Parathyroid adenoma (tissue), 2 donors: ENCODE results near the gene CYB561D1.
A peak's percentile ranks its signal among the peaks of the same experiment; 100 is the strongest.

Source experiments
- H2AFZ ChIP-seq: fragments of 300-600 bp; sonication (generic); one replicate; pipeline ENCODE4 v1.7.0; 2017; ENCODE audit warnings: antibody characterized with exemption, mild to moderate bottlenecking
- H3K27ac ChIP-seq: fragments of 300-600 bp; sonication (generic); one replicate; pipeline ENCODE4 v1.7.0; 2017
- H3K27me3 ChIP-seq: fragments of 300-600 bp; sonication (generic); one replicate; pipeline ENCODE4 v1.7.0; 2017; ENCODE audit warnings: low read length; ENCODE audit not compliant: control insufficient read depth, insufficient read depth
- H3K36me3 ChIP-seq: fragments of 300-600 bp; sonication (generic); one replicate; pipeline ENCODE4 v1.7.0; 2017; ENCODE audit warnings: low read length; ENCODE audit not compliant: control insufficient read depth, insufficient read depth
- H3K4me1 ChIP-seq: fragments of 300-600 bp; sonication (generic); one replicate; pipeline ENCODE4 v1.7.0; 2017; ENCODE audit warnings: control low read depth
- H3K4me2 ChIP-seq: fragments of 300-600 bp; sonication (generic); one replicate; pipeline ENCODE4 v1.7.0; 2017; ENCODE audit warnings: low read length
- H3K4me3 ChIP-seq: fragments of 300-600 bp; sonication (generic); one replicate; pipeline ENCODE4 v1.7.0; 2017; ENCODE audit warnings: low read depth, low read length
- H3K79me2 ChIP-seq: fragments of 300-600 bp; sonication (generic); one replicate; pipeline ENCODE4 v1.7.0; 2017; ENCODE audit warnings: control low read depth
- H3K9ac ChIP-seq: fragments of 300-600 bp; sonication (generic); one replicate; pipeline ENCODE4 v1.7.0; 2017; ENCODE audit warnings: mild to moderate bottlenecking
- H3K9me3 ChIP-seq: fragments of 300-600 bp; sonication (generic); one replicate; pipeline ENCODE4 v1.7.0; 2017; ENCODE audit warnings: low read length; ENCODE audit not compliant: control insufficient read depth
- TF ChIP-seq, protein P1 (sequence below): fragments of 300-600 bp; sonication (generic); IDR thresholded peaks from one replicate; pipeline ENCODE4 v1.7.0; 2017; ENCODE audit warnings: antibody characterized with exemption, mild to moderate bottlenecking
- donor health status: primary hyperparathyroidism.

The CYB561D1 gene

DNA sequence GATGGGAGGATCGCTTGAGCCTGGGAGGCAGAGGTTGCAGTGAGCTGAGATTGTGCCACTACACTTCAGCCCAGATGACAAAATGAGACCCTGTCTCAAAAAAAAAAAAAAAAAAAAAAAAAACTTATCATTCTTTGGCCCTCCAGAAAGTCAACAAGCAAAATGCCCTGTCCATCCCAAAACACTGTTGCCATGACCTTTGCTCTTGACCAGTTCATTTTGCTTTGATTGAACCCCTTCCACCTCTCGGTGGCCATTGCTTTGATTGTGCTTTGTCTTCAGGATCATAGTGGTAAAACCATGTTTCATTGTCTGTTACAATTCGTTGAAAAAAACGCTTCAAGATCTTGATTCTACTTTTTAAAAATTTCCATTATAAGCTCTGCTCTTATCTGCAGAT is 36.1 kb upstream of the CYB561D1 start:
- TF ChIP-seq, protein P1, sequence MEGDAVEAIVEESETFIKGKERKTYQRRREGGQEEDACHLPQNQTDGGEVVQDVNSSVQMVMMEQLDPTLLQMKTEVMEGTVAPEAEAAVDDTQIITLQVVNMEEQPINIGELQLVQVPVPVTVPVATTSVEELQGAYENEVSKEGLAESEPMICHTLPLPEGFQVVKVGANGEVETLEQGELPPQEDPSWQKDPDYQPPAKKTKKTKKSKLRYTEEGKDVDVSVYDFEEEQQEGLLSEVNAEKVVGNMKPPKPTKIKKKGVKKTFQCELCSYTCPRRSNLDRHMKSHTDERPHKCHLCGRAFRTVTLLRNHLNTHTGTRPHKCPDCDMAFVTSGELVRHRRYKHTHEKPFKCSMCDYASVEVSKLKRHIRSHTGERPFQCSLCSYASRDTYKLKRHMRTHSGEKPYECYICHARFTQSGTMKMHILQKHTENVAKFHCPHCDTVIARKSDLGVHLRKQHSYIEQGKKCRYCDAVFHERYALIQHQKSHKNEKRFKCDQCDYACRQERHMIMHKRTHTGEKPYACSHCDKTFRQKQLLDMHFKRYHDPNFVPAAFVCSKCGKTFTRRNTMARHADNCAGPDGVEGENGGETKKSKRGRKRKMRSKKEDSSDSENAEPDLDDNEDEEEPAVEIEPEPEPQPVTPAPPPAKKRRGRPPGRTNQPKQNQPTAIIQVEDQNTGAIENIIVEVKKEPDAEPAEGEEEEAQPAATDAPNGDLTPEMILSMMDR = no peak
- no peak overlapping the region for H3K9ac ChIP-seq
- H3K4me2 ChIP-seq = no peak overlapping the region
- H3K9me3 ChIP-seq = no peaks in the 10 kb centered on the region
- H3K27ac ChIP-seq = no peak overlapping the region
- H3K4me1 ChIP-seq = no peaks in the 10 kb centered on the region
- no peak overlapping the region for H3K4me3 ChIP-seq
- no peak overlapping the region for H2AFZ ChIP-seq
- H3K79me2 ChIP-seq = no peaks in the 10 kb centered on the region
- H3K27me3 ChIP-seq = no peaks in the 10 kb centered on the region
- H3K36me3 ChIP-seq = no peaks in the 10 kb centered on the region

DNA sequence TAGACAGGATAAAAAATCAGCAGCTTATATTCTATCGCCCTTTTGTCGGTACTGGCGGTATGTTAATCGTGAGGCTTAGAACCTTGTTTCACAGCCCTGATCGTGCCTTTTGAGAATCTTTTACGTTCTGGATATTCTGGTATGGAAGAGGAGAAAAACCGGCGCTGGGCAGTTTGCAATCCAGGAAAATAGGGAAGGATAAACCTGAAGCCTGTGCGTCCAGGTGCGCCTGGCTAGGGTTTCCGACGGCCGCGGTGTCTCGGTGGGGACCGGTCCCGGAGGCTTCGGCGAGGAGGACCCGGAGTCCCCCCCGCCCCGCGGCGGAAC is 27.8 kb upstream of the CYB561D1 start:
- Histone ChIP-seq H3K36me3 (no peaks in the 10 kb centered on the region), H3K79me2 (no peaks in the 10 kb centered on the region), H3K9me3 (no peaks in the 10 kb centered on the region), H3K27ac (no peak overlapping the region), H3K27me3 (no peaks in the 10 kb centered on the region), H3K4me1 (no peaks in the 10 kb centered on the region), H3K9ac (no peak overlapping the region), H3K4me2 (peak overlapping the region; percentile 50), H2AFZ (peak overlapping the region; percentile 80), H3K4me3 (peak overlapping the region; percentile 64)
- TF ChIP-seq, protein P1 = no peak

DNA sequence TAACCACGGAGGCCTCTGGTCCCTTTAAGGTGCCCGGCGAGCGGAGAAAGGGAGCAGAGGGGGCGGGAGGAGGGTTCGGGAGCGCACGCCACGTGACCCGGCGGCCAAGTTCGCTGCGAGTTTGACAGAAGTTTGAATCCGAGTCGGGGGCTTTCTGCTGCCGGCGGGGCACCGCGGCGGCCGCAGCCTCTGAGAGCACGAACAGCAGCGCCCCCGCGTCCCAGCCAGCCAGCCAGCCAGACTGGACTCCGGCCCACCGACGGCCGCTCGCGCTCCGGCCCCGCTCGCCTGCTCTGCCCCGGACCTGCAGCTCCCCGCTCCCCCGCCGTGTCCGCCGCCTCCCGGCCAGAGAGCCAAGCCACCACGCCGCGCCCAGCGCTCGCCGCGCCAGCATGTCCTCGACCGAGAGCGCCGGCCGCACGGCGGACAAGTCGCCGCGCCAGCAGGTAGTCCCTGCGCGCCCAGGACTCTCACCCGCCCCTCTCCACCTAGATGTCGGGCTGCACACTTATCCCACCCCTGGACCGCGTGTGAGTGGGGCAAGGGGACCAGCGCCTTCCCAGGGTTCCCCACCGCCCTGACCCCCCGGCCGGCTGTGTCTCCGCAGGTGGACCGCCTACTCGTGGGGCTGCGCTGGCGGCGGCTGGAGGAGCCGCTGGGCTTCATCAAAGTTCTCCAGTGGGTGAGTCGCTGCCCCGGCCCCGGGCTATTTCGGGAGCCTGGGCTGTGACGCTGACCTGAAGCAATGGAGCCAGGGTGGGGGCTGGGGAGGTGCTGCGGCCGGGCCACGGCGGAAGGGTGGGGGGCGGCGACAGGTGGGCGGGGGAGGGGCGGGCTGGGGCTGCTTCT is 27.2 kb upstream of the CYB561D1 start, which contains the start of gene SYPL2:
SYPL2 (plus strand) TSS at position 95 of the 849 bp plus-strand sequence; CDS start at position 393, 298 bp downstream.
- Histone ChIP-seq H3K4me1 (no peaks in the 10 kb centered on the region), H2AFZ (peak within 1 kb of the TSS; percentile 80), H3K4me2 (peak within 1 kb of the TSS; percentile 63), H3K27ac (no peak within 1 kb of the TSS), H3K4me3 (peak within 1 kb of the TSS; percentile 64), H3K9me3 (no peaks in the 10 kb centered on the region), H3K36me3 (no peaks in the 10 kb centered on the region), H3K9ac (no peak within 1 kb of the TSS), H3K27me3 (no peaks in the 10 kb centered on the region), H3K79me2 (no peaks in the 10 kb centered on the region)
- TF ChIP-seq, protein P1 = no peak

DNA sequence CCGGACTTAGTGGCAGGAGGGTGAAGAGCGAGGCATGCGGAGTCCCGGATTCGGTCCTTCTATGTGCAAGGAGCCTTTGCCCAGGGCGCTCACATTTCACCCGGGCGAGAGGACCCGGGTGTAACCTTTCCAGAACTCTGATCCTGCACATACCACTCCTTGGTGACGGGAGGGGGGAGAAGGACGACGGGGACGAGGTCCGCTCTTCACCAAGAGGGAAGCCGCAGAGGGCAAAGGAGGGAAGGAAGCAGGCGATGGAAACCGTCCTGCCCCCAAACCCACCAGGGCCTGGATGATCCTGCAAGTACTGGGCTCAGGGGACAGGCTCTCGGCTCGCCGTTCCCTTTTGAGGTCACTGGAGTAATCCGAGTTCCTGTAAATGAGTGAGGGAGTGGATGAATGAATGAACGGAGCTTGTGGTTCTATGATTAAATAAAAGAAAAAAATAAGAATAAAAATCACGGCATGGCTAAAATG is 26.6 kb upstream of the CYB561D1 start:
- TF ChIP-seq, protein P1 = no peak
- H3K4me3 ChIP-seq = peak overlapping the region; percentile 38
- H3K79me2 ChIP-seq = no peaks in the 10 kb centered on the region
- no peak overlapping the region for H3K9ac ChIP-seq
- H3K27ac ChIP-seq = no peak overlapping the region
- H3K36me3 ChIP-seq = no peaks in the 10 kb centered on the region
- H3K9me3 ChIP-seq = no peaks in the 10 kb centered on the region
- no peaks in the 10 kb centered on the region for H3K27me3 ChIP-seq
- no peaks in the 10 kb centered on the region for H3K4me1 ChIP-seq
- no peak overlapping the region for H2AFZ ChIP-seq
- peak overlapping the region; percentile 63 for H3K4me2 ChIP-seq
